ENCODE data around the gene METTL13. TPM values are rescaled to one million over a fixed set of nuclear protein-coding genes. Genes with fewer than 3 reads are reported as not detected.

The METTL13 gene
- polyA plus RNA-seq, 1 donor (not counting 4 experiments of a cell fraction or from before 2014, with no cell fraction given): 54.0 TPM

DNA sequence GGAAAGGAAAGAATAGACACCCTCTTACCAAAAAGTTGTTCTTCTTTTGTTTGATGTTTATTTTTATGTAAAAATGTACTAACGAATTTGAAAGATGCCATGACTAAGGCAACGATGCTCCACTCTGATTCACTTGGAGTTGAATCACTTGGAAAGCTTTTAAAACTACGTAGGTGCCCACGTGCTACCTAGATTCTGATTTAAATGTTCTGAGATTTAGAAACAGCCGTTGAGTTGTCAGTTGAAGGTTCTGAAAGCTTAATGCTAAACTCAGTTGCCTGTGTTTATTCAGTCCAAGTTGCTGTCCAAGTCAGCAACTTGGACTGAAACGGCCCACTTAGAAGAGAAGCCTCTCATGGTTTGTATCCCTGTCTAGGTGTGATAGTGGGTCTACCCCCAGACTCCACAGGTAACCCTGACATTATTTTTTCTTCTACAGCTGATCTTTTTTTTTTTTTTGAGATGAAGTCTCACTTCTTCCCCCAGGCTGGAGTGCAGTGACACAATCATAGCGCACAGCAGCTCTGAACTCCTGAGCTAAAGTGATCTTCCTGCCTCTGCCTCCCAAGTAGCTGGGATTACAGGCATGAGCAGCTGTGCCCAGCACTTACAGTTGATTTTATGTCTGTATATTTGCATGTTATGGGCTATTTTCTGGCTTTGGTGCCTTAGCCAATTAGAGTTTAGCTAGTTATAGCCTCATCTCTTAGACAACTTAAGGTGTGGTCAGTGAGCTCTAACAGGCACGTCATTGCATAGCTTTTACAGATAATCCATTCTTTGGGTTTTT lies 38.2 kb upstream of the METTL13 start:
- peak overlapping the region; percentile 97 for H3K9ac ChIP-seq (ENCODE audit: control insufficient read depth, extremely low read depth, insufficient read depth, low read length)
- peaks cover 34% of the 10 kb centered on the region for H3K4me1 ChIP-seq (ENCODE audit: control insufficient read depth, extremely low read depth, insufficient read depth, low read length)
- no peaks in the 10 kb centered on the region for H3K9me1 ChIP-seq (ENCODE audit: control insufficient read depth, extremely low read depth, insufficient read depth, low read length)
- H2AFZ ChIP-seq (ENCODE audit: control insufficient read depth, low read length): peak overlapping the region; percentile 17
- no peaks in the 10 kb centered on the region for H3K36me3 ChIP-seq (ENCODE audit: control insufficient read depth in 2 of 2, extremely low read depth in 1 of 2, insufficient read depth in 2 of 2, low read length in 2 of 2)
- TF ChIP-seq, protein P1, sequence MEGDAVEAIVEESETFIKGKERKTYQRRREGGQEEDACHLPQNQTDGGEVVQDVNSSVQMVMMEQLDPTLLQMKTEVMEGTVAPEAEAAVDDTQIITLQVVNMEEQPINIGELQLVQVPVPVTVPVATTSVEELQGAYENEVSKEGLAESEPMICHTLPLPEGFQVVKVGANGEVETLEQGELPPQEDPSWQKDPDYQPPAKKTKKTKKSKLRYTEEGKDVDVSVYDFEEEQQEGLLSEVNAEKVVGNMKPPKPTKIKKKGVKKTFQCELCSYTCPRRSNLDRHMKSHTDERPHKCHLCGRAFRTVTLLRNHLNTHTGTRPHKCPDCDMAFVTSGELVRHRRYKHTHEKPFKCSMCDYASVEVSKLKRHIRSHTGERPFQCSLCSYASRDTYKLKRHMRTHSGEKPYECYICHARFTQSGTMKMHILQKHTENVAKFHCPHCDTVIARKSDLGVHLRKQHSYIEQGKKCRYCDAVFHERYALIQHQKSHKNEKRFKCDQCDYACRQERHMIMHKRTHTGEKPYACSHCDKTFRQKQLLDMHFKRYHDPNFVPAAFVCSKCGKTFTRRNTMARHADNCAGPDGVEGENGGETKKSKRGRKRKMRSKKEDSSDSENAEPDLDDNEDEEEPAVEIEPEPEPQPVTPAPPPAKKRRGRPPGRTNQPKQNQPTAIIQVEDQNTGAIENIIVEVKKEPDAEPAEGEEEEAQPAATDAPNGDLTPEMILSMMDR (optimal IDR thresholded peaks at IDR 0.05 in 1 of 3, IDR thresholded peaks at IDR 0.05 in 1 of 3, conservative IDR thresholded peaks at IDR 0.05 in 1 of 3; ENCODE audit: extremely low read depth in 1 of 3, insufficient read depth in 2 of 3, low read length in 3 of 3): no peak
- no peak for TF ChIP-seq EZH2 (IDR thresholded peaks at IDR 0.05; ENCODE audit: low read length)
- no peaks in the 10 kb centered on the region for H3K9me3 ChIP-seq (ENCODE audit: control insufficient read depth, low read depth, low read length)
- H3K27me3 ChIP-seq (ENCODE audit: control insufficient read depth, extremely low read depth, insufficient read depth, low read length): no peaks in the 10 kb centered on the region
- H3K4me3 ChIP-seq (ENCODE audit: control insufficient read depth in 2 of 3, extremely low read depth in 1 of 3, insufficient read depth in 2 of 3, low read depth in 1 of 3, low read length in 3 of 3): peak overlapping the region; percentile 85 to 98 (median 96)
- dilution Hi-C loops (cut with MboI; ENCODE audit: extremely low pct_ligation_motif_present, low sequenced_read_pairs): no loop called here
- FAIRE-seq (peak; percentile 17), DNase-seq (ENCODE audit: low read depth, low spot score) (no peak)
- H3K4me2 ChIP-seq (ENCODE audit: control insufficient read depth, extremely low read depth, insufficient read depth, low read depth, low read length): peak overlapping the region; percentile 93
- no peaks in the 10 kb centered on the region for H4K20me1 ChIP-seq (ENCODE audit: control insufficient read depth, extremely low read depth, insufficient read depth, low read length)
- H3K79me2 ChIP-seq (ENCODE audit: control insufficient read depth, insufficient read depth, low read length): peaks cover 31% of the 10 kb centered on the region
- peak overlapping the region; percentile 99 for H3K27ac ChIP-seq (ENCODE audit: control insufficient read depth, insufficient read depth, low read length)

DNA sequence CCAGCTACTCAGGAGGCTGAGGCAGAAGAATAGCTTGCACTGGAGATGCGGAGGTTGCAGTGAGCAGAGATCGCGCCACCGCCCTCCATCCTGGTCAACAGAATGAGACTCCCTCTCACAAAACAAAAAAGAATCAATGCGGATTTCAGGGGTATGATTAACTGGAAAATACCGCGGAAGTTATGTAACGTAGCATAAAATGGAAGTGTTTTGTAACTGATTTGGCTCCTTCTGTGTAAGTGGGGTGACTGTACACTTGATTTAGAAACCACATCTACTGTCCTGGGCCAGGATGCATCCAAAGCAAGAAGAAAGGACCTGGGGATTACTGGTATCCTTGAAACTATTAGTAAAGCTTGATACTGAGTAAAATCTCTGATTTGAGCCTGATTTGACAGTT lies 36.5 kb upstream of the METTL13 start:
- H3K79me2 ChIP-seq (ENCODE audit: control insufficient read depth, insufficient read depth, low read length): peaks cover 16% of the 10 kb centered on the region
- no peak overlapping the region for H3K27ac ChIP-seq (ENCODE audit: control insufficient read depth, insufficient read depth, low read length)
- no peaks in the 10 kb centered on the region for H3K9me3 ChIP-seq (ENCODE audit: control insufficient read depth, low read depth, low read length)
- H3K9ac ChIP-seq (ENCODE audit: control insufficient read depth, extremely low read depth, insufficient read depth, low read length): no peak overlapping the region
- no peak overlapping the region for H3K4me2 ChIP-seq (ENCODE audit: control insufficient read depth, extremely low read depth, insufficient read depth, low read depth, low read length)
- no peak overlapping the region for H2AFZ ChIP-seq (ENCODE audit: control insufficient read depth, low read length)
- no peak overlapping the region for H3K4me3 ChIP-seq (ENCODE audit: control insufficient read depth in 2 of 3, extremely low read depth in 1 of 3, insufficient read depth in 2 of 3, low read depth in 1 of 3, low read length in 3 of 3)
- no peak for DNase-seq (ENCODE audit: low read depth, low spot score)
- H4K20me1 ChIP-seq (ENCODE audit: control insufficient read depth, extremely low read depth, insufficient read depth, low read length): no peaks in the 10 kb centered on the region
- dilution Hi-C loops (cut with MboI; ENCODE audit: extremely low pct_ligation_motif_present, low sequenced_read_pairs): no loop called here
- no peak for TF ChIP-seq EZH2 (IDR thresholded peaks at IDR 0.05; ENCODE audit: low read length)
- H3K27me3 ChIP-seq (ENCODE audit: control insufficient read depth, extremely low read depth, insufficient read depth, low read length): no peaks in the 10 kb centered on the region
- FAIRE-seq: no peak
- peaks cover 22% of the 10 kb centered on the region for H3K4me1 ChIP-seq (ENCODE audit: control insufficient read depth, extremely low read depth, insufficient read depth, low read length)
- no peaks in the 10 kb centered on the region for H3K9me1 ChIP-seq (ENCODE audit: control insufficient read depth, extremely low read depth, insufficient read depth, low read length)
- H3K36me3 ChIP-seq (ENCODE audit: control insufficient read depth in 2 of 2, extremely low read depth in 1 of 2, insufficient read depth in 2 of 2, low read length in 2 of 2): no peaks in the 10 kb centered on the region
